ENCODE data around the gene FLNA.
"Not testable (repeated sequence)": the region's sequence is repeated elsewhere in the genome, so short reads cannot be mapped to it uniquely, and the experiment has no call there.

FLNA gene

GRCh38 chrX:154398668-154399526 lies 24.5 kb upstream of the FLNA start:
- in situ Hi-C loops (cut with MboI; ENCODE audit: low sequenced_read_pairs): no loop called here

DNA sequence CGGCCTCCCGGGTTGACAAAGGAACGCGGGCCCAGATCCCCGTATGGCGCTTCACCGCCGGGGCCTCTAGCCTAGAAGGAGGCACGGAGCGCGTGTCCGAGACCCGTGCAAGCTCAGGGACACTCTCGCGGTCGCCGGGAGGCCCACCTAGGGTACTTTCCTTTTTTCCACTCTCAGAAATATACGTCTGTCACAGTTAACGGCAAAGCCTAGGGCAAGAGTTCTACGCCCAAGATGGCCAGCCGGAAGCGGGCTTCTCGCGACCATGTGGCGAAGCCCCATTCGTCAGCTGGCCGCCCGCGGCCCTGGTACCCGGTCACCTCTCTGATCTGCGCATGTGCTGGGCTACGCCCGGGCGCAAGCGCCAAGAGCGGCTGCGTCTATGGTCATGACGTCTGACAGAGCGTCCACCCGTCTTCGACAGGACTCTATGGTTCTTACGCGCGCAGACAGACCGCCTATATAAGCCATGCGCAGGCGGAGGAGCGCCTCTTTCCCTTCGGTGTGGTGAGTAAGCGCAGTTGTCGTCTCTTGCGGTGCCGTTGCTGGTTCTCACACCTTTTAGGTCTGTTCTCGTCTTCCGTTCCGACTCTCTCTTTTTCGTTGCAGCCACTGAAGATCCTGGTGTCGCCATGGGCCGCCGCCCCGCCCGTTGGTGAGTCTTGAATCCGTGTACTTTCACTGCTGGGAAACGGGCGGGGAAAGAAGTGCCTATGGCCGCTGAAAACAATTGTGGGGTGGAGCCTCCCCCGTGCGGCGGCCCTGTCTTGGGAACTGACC lies 23.6 kb upstream of the FLNA start, which contains the start of gene RPL10:
TSS of gene RPL10 (plus strand) at position 490 of the 780 bp plus-strand sequence. CDS start at position 633, 143 bp downstream.
- in situ Hi-C loops (cut with MboI; ENCODE audit: low sequenced_read_pairs): no loop called here

- in situ Hi-C loops (cut with MboI; ENCODE audit: low sequenced_read_pairs): no loop called here
Measured at GRCh38 chrX:154396973-154397887, 22.8 kb upstream of the FLNA start.

DNA sequence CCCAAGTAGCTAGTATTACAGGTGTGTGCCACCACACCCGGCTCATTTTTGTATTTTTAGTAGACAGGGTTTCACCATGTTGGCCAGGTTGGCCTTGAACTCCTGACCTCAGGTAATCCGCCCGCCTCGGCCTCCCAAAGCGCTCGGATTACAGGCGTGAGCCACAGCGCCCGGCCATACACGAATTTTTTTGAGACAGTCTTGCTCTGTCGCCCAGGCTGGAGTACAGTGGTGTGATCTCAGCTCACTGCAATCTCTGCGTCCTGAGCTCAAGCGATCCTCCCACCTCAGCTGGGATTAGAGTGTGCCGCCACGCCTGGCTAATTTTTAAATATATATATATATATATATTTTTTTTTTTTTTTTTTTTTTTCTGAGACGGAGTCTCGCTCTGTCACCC lies 21.9 kb upstream of the FLNA start:
- in situ Hi-C loops (cut with MboI; ENCODE audit: low sequenced_read_pairs): not testable (repeated sequence)

DNA sequence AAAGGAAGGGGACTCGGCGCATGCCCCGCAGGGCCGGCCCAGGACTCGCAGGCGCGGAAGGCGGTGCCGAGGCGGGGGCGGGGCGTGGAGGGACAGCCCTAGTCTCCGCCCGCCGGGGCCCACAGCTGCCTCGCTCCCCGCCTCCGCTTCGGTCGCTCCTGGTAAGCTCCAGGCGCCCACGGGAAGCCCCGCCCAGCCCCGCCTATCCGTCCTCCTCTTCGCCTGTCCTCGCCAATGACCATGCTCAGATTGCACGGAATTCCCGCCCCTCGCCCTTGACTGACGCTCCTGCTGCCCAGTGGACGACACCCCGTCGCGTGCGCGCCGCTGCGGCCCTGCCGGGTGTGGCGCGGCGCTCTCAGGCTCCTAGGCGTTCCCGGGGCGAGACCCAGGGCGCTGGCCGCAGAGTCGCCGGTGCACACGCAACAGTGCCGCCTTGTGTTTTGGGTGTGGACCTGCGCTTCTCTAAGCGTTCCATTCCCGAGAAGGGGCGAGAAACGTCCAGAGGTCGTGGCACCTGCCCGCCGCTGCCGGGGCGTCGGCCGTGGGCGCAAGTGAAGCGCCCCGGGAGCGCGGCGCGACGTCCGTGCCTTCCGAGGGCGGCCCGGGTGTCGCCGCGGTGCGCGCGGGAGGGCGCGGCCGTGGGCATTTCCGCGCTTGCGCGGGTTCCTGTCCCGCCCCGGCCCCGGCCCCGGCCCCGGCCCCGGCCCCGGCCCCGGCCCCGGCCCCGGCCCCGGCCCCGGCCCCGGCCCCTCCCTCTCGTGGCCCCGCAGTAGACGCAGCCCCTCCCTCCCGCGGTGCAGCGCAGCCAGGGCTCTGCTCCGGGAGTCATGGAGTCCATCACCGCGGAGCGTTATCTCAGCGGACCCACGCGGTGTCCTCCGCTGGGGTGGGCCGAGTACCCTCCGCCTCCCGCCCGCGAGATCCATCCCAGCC lies 15.6 kb upstream of the FLNA start:
- in situ Hi-C loops (cut with MboI; ENCODE audit: low sequenced_read_pairs): not testable (repeated sequence)

- in situ Hi-C loops (cut with MboI; ENCODE audit: low sequenced_read_pairs): not testable (repeated sequence)
Measured at GRCh38 chrX:154388649-154389048, 14.2 kb upstream of the FLNA start.

GRCh38 chrX:154388094-154388493 lies 13.7 kb upstream of the FLNA start:
- in situ Hi-C loops (cut with MboI; ENCODE audit: low sequenced_read_pairs): not testable (repeated sequence)

DNA sequence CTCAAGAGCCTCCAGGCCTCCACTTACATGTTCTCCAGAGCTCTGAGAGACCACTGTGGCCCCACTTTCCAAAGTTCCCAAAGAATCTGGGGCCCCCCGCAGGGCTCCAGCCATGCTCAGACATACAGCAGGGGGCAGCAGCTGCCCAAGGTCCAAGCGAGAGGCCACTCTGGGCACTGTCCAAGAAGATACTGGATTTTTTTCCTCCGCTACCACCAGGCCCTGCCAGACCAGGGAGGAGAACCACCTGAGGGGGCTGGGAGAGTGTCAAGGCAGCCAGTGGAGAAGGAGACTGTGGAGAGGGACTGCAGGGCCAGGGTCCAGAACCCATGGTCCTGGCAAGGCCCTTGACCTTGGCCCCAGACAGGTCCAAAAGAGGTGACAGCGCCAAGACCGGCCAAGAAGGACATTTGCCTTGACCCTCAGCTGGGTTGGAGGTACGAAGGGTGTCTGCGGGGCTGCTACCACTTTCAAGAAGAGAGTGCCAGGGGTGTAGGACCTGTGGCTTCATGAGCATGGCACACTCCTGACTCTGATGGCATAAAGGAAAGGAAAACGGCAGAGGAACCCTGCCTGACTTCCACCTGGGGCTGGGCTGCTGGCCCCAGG lies 10.0 kb upstream of the FLNA start:
- in situ Hi-C loops (cut with MboI; ENCODE audit: low sequenced_read_pairs): no loop called here

DNA sequence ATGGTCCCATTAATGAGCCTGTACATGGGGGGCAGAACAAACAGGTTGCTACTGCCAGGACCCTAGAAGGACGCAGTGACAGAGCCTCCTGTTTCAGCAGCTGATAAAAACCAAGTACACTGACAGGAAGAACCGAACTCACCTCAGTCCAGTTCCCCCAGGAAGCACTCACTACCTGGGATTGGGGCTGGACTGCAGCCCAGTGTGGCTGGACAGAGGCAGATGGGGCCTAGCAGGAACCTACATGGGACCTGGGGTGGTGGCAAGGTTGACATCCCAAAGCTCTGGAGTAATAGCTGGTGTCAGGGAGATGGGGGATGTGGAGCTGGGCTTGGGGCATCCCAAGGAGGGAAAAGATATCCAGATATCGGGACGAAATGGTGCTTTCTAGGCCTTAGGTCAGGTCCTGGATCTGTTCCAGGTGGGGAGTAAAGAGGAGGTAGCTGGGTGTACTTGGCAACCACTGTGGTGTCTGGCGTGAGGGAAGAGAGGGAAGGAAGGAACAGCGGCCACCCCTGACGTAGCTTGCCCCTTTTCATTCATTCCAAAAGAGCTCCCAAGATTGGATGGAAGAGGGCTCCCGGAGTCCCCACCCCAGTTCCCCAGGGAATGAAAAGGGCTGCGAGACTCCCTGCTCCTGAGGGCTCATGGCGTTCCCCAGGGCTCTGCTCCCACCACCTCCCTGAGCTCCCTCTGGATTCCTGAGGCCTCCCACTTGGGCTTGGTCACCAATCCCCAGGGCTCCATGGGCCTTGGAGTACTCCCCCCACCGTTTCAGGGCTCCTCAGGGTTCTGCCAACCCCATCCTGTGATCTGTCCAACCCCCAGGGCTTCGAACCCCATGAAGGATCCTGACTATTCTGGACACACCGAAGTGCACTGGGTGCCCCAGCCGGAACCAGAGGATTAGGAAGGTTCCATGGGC lies 9.2 kb upstream of the FLNA start:
- in situ Hi-C loops (cut with MboI; ENCODE audit: low sequenced_read_pairs): no loop called here

DNA sequence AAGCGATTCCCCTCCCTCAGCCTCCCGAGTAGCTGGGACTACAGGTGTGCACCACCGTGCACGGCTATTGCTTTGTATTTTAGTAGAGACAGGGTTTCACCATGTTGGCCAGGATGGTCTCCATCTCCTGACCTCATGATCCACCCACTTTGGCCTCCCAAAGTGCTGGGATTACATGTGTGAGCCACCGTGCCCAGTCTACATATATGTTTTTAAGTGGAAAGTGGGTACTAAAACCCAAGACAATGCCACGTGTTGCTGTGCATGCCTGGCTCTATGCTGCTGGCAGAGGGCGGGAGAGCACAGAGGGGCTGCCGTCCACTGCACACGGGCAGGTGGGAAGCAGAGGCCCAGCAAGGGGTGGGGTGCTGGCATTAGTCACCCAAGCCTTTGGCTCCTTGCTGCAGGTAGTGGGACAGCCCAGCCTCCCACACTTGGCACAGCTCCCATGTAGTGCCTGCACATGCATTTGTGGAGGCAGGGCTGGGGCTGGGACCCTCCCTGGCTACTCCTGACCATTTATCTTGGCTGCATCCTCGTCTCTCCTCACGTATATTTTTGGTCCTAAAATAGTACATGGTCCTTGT lies 8.1 kb upstream of the FLNA start:
- in situ Hi-C loops (cut with MboI; ENCODE audit: low sequenced_read_pairs): no loop called here

DNA sequence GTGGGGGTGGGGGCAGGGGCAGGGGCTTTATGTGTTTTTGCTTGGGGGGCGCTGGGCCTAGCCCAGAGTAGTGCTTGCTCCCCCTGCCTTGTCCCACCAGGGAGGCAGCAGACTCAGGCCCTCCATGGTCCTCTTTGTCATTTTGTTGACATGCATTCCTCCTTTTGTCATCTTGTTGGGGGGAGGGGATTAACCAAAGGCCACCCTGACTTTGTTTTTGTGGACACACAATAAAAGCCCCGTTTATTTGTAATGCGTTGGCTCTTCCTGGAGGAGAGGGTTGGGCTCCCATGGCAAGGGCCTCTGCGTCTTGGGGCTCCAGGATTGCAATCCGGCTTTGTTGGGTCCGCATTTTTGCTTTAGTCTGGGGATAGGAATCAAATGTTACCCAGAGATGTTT lies 6.8 kb upstream of the FLNA start:
- in situ Hi-C loops (cut with MboI; ENCODE audit: low sequenced_read_pairs): no loop called here

DNA sequence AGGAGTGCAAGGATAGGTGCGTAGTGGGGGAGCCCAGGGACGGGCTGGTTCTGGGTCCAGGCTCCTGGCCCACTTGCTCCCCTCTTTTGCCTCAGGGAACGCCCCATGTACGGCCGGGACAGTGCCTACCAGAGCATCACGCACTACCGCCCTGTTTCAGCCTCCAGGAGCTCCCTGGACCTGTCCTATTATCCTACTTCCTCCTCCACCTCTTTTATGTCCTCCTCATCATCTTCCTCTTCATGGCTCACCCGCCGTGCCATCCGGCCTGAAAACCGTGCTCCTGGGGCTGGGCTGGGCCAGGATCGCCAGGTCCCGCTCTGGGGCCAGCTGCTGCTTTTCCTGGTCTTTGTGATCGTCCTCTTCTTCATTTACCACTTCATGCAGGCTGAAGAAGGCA lies 6.4 kb upstream of the FLNA start:
- in situ Hi-C loops (cut with MboI; ENCODE audit: low sequenced_read_pairs): no loop called here

- in situ Hi-C loops (cut with MboI; ENCODE audit: low sequenced_read_pairs): no loop called here
Measured at GRCh38 chrX:154380153-154380552, 5.7 kb upstream of the FLNA start.

DNA sequence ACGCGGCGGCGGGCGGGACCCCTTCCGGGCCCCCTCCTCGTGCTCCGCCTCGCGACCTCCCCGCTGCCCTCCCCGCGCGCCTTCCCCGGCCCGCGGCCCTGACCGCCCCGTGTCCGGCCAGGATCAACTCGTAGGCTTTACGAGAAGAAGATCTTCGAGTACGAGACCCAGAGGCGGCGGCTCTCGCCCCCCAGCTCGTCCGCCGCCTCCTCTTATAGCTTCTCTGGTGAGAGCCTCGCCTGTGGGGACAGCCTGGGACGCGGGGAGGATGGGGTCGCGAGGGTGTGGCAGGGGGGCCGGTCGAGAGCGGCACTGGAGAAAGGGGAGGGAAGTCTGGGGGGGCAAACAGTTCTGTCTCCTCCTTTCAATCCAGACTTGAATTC lies 5.1 kb upstream of the FLNA start:
- in situ Hi-C loops (cut with MboI; ENCODE audit: low sequenced_read_pairs): no loop called here

DNA sequence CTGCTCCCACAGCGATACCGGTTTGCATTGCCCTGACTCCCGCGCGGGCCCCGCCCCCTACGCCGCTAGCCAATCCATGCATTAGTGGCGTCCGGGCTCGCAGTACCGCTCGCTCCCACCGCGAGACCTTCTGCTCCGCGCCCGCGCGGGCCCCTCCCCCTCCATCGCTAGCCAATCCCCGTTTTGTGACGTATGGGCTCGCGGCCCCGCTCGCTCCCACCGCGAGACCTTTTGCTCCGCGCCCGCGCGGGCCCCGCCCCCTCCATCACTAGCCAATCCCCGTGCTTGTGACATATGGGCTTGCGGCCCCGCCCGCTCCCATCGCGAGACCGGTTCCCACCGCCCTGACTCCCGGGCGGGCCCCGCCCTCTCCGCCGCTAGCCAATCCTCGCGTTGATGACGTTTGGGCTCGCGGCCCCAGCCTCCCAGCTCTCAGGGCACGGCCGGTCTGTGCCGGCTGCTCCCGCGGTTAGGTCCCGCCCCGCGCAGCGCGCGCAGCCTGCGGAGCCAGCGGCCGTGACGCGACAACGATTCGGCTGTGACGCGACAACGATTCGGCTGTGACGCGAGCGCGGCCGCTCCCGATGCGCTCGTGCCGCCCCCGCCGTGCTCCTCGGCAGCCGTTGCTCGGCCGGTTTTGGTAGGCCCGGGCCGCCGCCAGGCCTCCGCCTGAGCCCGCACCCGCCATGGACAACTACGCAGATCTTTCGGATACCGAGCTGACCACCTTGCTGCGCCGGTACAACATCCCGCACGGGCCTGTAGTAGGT lies 4.5 kb upstream of the FLNA start, which contains the start of gene EMD:
TSS of gene EMD (plus strand) at position 497 of the 770 bp plus-strand sequence. CDS start at position 687, 190 bp downstream.
- in situ Hi-C loops (cut with MboI; ENCODE audit: low sequenced_read_pairs): no loop called here

DNA sequence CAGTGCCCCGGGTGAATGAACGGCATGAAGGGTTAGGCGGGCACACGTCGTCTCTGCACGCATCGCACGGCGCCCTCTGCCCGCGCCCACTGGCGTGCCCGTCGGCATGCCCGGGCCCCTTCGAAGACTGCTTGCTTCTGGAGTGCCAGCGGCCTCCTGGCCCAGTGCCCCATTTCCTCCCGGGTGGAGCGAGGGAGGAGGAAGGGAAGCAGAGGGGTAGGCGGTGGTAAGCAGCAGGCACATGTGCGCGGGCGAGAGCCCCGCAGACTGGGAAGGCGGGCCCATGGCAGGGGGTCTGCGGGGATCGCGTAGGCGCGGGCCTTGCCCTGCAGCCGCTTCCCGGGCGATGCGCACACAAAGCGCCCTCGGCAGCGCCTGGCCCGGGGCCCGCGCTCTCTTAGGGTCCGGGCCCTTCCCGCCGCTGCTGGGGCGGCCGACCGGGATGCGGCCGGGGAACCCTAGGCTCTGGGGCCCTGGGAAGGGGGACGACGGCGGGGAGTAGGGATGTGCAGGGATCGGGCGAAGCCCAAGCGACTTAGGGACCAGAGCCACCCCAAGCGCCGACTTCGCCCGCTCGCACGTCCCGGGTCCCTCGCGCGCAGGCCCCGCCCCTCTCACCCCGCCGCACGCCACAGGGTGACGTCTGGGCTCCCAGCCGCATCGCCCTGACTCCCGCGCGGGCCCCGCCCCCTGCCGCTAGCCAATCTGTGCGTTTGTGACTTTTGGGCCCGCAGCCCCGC lies 3.8 kb upstream of the FLNA start:
- in situ Hi-C loops (cut with MboI; ENCODE audit: low sequenced_read_pairs): no loop called here
